Measurements from ENCODE around the gene WDR88. TPM values are rescaled to one million over a fixed set of nuclear protein-coding genes. Genes with fewer than 3 reads are reported as not detected.

The WDR88 gene
- polyA plus RNA-seq, 1 donor (not counting 4 experiments of a cell fraction or from before 2014, with no cell fraction given) = not detected

DNA sequence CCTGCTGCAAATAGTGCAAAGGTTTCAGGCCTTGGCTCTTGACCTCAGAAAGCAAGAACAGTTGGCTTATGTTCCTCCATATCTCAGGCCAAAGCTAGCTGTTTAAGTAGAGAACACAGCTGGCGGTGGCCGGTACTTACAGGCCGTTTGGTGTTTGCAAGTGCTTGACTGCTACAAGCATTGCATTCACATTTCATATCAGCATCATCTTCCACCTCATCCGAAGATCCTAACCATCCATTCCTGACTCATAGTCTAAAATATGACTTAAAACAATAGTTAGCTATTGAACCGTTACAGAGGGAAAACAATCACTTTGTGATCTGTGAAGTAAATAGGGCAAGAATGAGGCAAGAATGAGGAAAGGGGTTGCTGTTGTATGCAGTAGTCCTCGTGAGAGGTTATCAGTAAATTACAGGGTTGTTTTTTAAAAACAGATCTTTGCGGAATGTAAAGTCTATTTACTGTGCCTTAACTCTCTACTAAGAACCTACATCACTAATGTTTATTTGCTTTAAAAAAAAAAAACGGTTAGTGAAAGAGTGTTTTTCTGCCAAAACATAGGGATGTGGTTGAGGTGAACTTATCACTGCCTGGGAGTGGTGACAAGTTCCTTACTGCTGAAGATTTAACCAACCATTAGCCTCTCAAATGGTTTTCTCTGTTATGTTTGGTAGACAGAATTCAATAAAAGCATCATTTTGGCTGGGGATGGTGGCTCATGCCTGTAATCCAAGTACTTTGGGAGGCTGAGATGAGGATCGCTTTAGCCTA is 21.6 kb upstream of the WDR88 start:
- no peak overlapping the region for H3K4me2 ChIP-seq (ENCODE audit: control insufficient read depth, extremely low read depth, insufficient read depth, low read depth, low read length)
- no peaks in the 10 kb centered on the region for H4K20me1 ChIP-seq (ENCODE audit: control insufficient read depth, extremely low read depth, insufficient read depth, low read length)
- H3K4me3 ChIP-seq (ENCODE audit: control insufficient read depth in 2 of 3, extremely low read depth in 1 of 3, insufficient read depth in 2 of 3, low read depth in 1 of 3, low read length in 3 of 3) = no peak overlapping the region
- H3K4me1 ChIP-seq (ENCODE audit: control insufficient read depth, extremely low read depth, insufficient read depth, low read length) = no peaks in the 10 kb centered on the region
- H3K9me3 ChIP-seq (ENCODE audit: control insufficient read depth, low read depth, low read length) = no peaks in the 10 kb centered on the region
- H3K27ac ChIP-seq (ENCODE audit: control insufficient read depth, insufficient read depth, low read length) = no peak overlapping the region
- DNase-seq (ENCODE audit: low read depth, low spot score) (no peak), FAIRE-seq (peak; percentile 48)
- H3K79me2 ChIP-seq (ENCODE audit: control insufficient read depth, insufficient read depth, low read length) = no peaks in the 10 kb centered on the region
- H3K9ac ChIP-seq (ENCODE audit: control insufficient read depth, extremely low read depth, insufficient read depth, low read length) = no peak overlapping the region
- no peak for TF ChIP-seq EZH2 (IDR thresholded peaks at IDR 0.05; ENCODE audit: low read length)
- TF ChIP-seq, protein P1, sequence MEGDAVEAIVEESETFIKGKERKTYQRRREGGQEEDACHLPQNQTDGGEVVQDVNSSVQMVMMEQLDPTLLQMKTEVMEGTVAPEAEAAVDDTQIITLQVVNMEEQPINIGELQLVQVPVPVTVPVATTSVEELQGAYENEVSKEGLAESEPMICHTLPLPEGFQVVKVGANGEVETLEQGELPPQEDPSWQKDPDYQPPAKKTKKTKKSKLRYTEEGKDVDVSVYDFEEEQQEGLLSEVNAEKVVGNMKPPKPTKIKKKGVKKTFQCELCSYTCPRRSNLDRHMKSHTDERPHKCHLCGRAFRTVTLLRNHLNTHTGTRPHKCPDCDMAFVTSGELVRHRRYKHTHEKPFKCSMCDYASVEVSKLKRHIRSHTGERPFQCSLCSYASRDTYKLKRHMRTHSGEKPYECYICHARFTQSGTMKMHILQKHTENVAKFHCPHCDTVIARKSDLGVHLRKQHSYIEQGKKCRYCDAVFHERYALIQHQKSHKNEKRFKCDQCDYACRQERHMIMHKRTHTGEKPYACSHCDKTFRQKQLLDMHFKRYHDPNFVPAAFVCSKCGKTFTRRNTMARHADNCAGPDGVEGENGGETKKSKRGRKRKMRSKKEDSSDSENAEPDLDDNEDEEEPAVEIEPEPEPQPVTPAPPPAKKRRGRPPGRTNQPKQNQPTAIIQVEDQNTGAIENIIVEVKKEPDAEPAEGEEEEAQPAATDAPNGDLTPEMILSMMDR (optimal IDR thresholded peaks at IDR 0.05 in 1 of 3, IDR thresholded peaks at IDR 0.05 in 1 of 3, conservative IDR thresholded peaks at IDR 0.05 in 1 of 3; ENCODE audit: extremely low read depth in 1 of 3, insufficient read depth in 2 of 3, low read length in 3 of 3) = no peak
- H3K36me3 ChIP-seq (ENCODE audit: control insufficient read depth in 2 of 2, extremely low read depth in 1 of 2, insufficient read depth in 2 of 2, low read length in 2 of 2) = peaks cover 16% of the 10 kb centered on the region in 2 experiments
- H2AFZ ChIP-seq (ENCODE audit: control insufficient read depth, low read length) = no peak overlapping the region
- no peaks in the 10 kb centered on the region for H3K9me1 ChIP-seq (ENCODE audit: control insufficient read depth, extremely low read depth, insufficient read depth, low read length)
- H3K27me3 ChIP-seq (ENCODE audit: control insufficient read depth, extremely low read depth, insufficient read depth, low read length) = no peaks in the 10 kb centered on the region
- dilution Hi-C loops (cut with MboI; ENCODE audit: extremely low pct_ligation_motif_present, low sequenced_read_pairs) = loop anchor here (10.0 kb wide), 1 partner anchor 126 kb away; no protein-coding TSS in a partner anchor

DNA sequence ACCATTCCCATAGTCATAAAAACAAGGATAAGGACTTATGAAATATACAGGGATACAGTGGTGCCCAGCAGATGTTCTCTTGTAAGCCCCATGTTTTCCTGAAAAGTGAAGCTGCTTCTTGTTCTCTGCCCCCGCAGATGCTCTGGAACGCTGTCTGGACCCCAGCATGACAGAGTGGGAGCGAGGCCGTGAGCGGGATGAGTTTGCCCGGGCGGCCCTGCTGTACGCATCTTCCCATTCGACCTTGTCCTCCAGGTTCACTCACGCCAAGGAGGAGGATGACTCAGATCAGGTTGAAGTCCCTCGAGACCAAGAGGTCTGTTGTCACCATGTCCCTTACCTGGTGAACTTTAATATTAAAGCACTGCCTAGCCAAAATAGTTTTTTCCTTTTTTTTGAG is 20.3 kb upstream of the WDR88 start:
- Histone ChIP-seq H2AFZ (ENCODE audit: control insufficient read depth, low read length) (no peak overlapping the region), H3K4me2 (ENCODE audit: control insufficient read depth, extremely low read depth, insufficient read depth, low read depth, low read length) (no peak overlapping the region), H3K9me3 (ENCODE audit: control insufficient read depth, low read depth, low read length) (no peaks in the 10 kb centered on the region), H3K9ac (ENCODE audit: control insufficient read depth, extremely low read depth, insufficient read depth, low read length) (no peak overlapping the region), H3K4me3 (ENCODE audit: control insufficient read depth in 2 of 3, extremely low read depth in 1 of 3, insufficient read depth in 2 of 3, low read depth in 1 of 3, low read length in 3 of 3) (no peak overlapping the region), H3K79me2 (ENCODE audit: control insufficient read depth, insufficient read depth, low read length) (no peaks in the 10 kb centered on the region), H4K20me1 (ENCODE audit: control insufficient read depth, extremely low read depth, insufficient read depth, low read length) (no peaks in the 10 kb centered on the region), H3K27me3 (ENCODE audit: control insufficient read depth, extremely low read depth, insufficient read depth, low read length) (no peaks in the 10 kb centered on the region), H3K27ac (ENCODE audit: control insufficient read depth, insufficient read depth, low read length) (no peak overlapping the region), H3K9me1 (ENCODE audit: control insufficient read depth, extremely low read depth, insufficient read depth, low read length) (no peaks in the 10 kb centered on the region), H3K36me3 (ENCODE audit: control insufficient read depth in 2 of 2, extremely low read depth in 1 of 2, insufficient read depth in 2 of 2, low read length in 2 of 2) (peaks cover 13 to 15% of the 10 kb centered on the region in 2 experiments), H3K4me1 (ENCODE audit: control insufficient read depth, extremely low read depth, insufficient read depth, low read length) (no peaks in the 10 kb centered on the region)
- dilution Hi-C loops (cut with MboI; ENCODE audit: extremely low pct_ligation_motif_present, low sequenced_read_pairs) = loop anchor here (10.0 kb wide), 1 partner anchor 127 kb away; no protein-coding TSS in a partner anchor
- TF ChIP-seq EZH2 (IDR thresholded peaks at IDR 0.05; ENCODE audit: low read length) = no peak
- TF ChIP-seq, protein P1 (optimal IDR thresholded peaks at IDR 0.05 in 1 of 3, IDR thresholded peaks at IDR 0.05 in 1 of 3, conservative IDR thresholded peaks at IDR 0.05 in 1 of 3; ENCODE audit: extremely low read depth in 1 of 3, insufficient read depth in 2 of 3, low read length in 3 of 3) = no peak
- DNase-seq (ENCODE audit: low read depth, low spot score) (no peak), FAIRE-seq (no peak)

Measured in keratinocyte (primary cell).